Effector CD8-positive, alpha-beta T cell (primary cell): ENCODE measurements around the gene SMARCAL1.
"Not testable (repeated sequence)": the region's sequence is repeated elsewhere in the genome, so short reads cannot be mapped to it uniquely, and the experiment has no call there.

Source experiments
- DNase-seq: peaks from one replicate; lab custom pipeline; 2025; lab: John Stamatoyannopoulos, UW

SMARCAL1 gene

DNA sequence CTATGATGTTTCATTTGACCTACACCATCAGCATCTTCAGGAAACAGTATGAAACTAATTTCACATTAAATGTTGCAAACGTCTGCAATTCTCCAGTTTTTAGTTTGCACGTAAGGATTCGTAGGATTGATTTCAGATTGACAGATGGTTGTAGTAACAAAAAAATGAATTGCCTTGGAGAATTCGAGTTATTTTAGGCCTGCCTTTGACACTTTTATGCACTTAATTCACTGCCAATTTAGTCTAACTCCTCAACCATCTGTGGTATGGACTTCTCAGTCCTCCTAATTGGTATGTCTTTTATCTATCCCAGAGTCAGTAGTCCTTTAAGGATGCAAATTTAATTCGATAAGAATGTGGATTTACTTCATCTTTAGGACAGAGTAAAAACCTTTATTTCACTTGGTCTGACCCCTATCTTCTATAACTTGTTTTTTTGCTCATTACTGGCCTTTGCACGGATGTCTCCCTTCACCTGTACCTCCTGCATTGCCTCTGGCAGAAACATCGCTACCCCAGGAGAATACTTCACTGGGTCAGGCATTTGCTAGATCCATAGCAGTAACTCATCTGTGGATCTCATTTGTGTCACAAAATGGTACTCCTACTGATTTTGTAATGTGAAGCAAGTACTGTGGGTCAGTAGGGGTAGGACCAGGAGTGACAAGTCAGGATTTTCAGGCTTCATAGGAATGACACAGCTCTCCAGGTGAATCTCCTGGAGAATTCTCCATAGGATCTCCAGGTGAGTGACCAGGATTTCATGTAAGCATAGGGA, 90.3 kb downstream of the SMARCAL1 start:
- no peak for DNase-seq

DNA sequence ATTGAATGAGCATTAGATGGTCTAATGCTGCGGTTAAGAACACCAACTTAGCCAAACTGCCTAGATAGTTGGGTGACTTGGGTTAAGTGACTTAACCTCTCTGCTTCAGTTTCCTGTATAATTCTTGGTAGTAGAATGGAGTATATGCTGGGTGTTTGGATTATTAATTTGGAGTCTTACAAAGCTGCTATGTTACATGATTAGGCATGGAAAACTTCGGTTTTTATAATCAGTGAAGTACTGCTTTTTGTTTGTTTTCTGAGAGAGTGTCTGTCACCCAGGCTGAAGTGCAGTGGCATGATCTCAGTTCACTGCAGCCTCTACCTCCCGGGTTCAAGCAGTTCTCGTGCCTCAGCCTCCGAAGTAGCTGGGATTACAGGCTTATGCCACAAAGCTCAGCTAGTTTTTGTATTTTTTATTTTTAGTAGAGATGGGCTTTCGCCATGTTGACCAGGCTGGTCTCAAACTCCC, 90.9 kb downstream of the SMARCAL1 start:
- no peak for DNase-seq

DNA sequence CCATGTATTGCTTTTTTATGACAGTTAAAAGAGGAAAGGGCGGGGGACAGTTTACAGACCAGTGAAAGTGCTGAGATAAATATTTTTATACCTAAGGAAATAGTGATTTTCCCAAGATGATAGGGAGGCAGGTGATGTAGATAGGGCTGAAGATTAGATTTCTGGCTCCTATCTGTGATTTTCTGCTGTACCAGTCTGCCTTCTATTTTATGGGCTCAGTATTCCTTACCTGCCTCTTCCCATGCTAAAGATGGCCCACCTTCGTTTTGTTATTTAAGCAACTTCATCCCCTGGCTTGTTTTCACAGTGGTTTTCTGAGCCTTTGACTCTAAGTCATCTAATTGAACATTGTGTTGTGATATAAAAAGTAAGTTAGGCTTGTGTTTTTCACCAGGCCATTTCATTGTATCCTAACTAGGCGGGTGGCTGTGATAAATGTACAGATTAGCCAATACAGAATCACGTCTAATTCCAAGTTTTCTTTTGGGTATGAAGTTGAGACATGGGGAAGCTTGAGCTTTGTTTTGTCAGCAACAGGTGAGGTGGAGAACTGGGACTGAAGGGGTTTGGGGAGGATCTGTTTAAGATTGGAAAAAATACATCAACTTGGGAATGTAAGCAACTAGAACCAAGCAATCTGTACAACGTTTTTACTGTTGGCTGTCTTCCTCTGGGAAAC, 91.6 kb downstream of the SMARCAL1 start:
- no peak for DNase-seq

DNA sequence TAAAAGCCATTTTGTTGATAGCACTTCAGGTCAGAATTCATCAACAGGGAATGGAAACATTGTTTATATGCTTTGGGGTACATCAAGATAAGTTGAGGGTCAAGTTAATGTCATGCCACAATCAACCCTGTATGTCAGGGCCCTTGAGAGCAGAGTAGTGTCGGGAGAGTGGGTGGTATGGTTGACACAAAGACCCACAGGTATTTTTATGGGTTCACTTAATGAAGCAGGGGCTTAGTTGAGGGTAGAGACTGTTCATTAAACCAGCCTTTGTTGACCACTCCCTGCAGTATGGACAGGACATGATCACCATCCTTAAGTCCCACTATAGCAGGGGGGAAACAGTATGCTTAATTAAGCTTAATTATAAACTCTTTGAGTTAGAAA, 92.1 kb downstream of the SMARCAL1 start:
- DNase-seq = no peak

DNA sequence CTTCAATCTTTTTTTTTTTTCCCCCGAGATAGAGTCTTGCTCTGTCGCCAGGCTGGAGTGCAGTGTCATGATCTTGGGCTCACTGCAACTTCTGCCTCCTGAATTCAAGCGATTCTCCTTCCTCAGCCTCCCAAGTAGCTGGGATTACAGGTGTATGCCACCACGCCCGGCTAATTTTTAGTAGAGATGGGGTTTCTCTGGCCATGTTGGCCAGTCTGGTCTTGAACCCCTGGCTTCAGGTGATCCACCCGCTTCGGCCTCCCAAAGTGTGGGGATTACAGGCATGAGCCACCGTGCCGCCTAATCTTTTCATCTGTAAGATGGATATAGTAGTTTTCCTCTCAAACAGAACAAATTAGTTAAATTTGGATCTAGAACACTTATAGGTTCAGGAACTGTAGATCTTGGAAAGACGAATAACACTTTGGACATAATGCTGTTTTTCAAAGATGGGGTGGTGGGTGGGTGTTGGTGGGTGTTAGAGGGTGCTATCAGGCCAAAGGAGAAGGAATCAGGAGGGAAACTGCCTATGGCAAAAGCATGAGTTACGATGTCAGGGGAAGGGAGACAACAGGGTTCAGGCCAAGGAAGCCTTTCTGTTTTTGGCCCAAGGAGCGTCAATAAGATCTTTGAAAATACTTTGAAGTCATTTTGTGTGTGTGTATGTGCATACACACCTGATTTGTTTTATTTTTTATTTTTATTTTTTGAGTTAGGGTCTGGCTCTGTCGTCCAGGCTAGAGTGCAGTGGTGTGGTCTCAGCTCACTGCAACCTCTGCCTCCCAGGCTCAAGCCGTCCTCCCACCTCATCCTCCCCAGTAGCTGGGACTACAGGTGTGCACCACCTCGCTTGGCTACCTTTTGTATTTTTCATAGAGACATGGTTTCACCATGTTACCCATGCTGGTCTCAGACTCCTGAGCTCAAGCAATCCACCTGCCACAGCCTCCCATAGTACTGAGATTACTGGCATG, 93.1 kb downstream of the SMARCAL1 start:
- no peak for DNase-seq

DNA sequence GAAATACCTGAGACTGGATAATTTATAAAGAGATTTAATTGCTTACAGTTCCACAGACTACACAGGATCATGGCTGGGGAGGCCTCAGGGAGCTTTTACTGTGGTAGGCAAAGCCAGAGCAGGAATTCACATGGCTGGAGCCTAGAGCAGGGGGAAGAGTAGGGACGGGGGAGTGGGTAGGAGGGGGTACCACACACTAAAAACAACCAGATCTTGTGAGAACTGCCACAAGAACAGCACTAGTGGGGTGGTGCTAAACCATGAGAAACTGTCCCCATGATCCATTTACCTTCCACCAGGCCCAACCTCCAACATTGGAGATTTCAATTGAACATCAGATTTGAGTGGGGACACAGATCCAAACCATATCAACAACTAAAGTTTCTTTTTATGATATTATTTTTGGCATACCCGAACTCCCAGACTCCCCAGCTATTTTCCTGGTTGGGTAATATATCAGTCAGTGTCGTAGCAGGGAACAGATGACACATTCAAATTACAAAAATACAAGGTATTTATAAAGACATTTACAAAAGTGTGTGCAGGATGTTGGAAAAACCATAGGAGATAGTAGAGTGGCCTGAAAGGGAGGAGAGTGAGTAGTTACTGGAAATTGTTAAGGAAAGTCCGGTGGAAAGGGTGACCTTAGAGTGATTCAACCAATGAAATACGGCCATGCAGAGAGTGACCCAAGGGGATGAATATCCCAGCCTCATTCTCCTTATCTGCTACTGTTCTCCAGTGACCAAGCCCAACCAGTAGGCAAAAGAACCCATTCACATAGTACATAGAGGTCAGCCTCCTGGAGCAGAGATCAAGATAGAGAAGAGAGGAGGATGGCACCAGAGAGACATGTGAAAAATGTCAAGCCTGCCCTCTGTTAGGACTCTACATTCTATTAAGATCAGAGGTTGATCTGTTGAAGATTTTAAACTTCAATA, 95.2 kb downstream of the SMARCAL1 start:
- no peak for DNase-seq

DNA sequence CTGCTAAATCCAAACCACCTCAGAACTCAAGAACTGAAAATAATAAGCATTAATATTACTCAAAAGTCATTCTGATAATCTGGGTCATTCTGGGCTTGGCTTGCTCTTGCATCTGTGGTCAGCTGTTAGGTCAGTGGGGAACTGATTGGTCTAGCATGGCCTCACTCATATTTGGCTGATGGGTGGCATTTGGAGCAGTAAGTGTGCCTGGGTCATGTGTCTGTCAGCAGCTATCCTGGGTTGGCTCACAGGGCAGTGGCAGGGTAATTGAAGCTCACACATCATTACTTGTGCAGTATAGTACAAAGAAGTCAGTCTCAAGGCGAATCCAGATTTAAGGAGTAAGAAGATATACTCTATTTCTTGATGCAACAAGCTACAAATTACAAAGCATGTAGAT, 95.9 kb downstream of the SMARCAL1 start:
- DNase-seq = no peak

DNA sequence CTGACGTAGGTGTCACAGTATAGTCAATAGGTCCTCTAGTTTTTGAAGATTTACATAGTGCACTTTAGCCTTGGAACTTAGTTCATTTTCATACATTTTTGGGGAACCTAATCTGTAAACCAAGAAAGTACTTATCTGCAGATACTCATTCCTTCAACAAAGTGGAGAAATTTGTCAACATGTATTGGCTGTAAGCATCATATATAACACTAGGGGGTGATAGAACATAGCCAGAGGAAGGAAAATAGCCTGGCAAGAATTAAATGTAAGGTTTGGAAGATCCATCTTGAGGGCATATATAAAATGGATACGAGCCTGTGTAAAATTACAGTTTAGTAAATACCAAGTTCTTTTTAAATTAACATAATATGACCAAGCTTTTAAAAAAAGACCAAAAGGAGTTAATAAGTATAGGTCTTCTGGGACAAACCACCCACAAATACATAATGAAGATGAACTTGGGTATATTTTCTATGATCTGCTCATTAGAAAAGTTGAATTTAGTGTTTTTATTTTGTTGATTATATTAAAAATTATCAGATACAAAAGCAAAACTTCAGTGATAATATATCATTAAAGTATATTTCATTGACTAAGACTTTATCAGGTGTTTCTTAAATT, 104.6 kb downstream of the SMARCAL1 start:
- no peak for DNase-seq

DNA sequence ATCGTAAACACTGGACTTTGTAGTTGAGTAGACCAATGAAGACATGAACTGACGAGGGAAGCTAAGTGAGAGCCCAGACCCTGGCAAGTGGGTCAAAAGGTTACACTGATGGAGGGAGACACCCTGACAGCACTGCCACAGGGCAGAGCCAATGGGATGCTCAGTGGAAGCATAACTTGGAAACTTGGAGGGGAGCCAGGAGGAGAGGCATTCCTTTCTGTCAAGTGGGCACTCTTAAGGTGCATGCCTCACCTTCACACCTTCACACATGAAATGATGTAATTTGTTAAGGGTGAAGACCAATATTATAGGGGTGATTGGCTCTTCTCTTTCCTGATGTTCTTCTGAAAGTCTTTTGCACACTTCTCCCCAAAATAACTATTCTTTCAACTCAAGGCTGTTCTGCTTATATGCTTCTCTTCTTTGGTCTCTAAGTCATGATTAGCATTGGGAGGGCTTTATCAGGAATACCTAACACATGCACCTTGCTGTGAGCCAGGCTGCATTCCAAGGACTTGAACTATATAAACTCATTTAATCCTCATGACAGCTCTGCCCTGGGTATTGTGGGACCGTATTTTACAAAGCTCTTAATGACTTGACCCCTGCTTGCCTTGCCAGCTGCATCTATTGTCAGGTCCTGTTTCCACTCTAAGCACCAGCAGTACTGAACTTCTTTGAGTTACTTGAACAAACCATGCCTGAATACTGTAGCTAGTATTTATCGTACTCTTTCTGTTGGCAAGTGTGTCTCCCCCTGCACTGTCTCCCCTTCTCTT, 105.4 kb downstream of the SMARCAL1 start:
- DNase-seq = no peak

DNA sequence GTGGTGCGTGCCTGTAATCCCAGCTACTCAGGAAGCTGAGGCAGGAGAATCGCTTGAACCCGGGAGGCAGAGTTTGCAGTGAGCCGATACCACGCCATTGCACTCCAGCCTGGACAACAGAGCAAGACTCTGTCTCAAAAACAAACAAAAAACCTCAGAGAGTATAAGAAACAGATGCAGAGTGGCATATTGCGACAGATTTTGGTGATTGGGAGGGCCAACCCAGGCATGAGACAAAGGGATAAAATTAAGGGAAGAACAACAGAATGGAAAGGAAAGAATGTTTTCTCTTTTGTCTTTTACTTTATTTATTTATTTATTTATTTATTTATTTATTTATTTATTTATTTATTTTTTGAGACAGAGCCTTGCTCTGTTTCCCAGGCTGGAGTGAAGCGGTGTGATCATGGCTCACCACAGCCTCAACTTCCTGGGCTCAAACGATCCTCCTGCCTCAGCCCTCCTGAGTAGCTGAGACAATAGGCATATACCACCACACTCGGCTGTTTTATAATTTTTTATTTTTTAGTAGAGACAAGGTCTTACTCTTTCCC, 106.4 kb downstream of the SMARCAL1 start:
- not testable (repeated sequence) for DNase-seq

DNA sequence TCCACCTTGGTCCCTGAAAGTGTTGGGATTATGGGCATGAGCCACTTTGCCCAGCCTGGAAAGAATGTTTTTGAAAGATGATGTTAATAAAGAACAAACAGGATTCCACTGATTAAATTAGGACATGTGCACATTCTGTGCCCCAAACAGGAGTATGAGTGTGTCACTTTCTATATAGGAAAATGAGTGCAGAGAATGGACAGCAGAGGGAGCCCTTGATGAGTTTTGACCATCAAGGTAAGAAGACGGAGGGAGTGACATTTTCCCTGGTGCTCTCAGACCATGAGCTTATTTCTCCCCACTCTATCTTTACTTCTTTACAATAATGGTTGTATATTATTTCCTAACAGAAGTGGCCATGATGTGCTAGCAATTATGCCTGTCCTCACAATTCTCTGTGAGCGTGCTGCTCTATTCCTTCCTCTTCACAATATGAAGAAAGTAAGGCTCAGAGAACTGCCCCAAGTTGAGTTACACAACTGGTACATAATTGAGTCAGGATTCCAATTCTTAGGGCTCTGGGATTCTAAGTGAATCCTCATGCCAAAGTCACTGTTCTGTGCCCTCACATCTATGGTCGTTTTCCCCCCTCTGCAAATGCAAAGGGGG, 107.0 kb downstream of the SMARCAL1 start:
- DNase-seq = peak; percentile 18

DNA sequence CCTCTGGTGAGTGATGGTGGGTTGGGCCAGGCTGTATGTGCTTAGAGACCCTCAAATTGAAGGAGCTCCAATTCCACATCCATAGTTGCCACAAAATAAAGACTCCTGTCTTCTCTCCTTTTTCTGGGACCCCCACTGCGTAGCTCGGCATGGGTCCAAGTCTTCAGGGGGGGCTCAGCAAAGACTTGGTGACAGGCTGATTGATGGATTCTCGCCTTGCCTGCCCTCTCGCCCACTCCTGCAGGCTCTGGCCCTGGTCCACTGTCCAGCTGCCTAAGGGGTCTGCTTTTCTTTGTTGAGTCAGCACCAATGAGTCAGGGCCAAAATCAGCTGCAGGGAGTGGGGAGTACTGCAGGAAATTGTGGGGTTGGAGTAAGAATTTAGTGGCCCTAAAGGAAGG, 107.8 kb downstream of the SMARCAL1 start:
- no peak for DNase-seq

DNA sequence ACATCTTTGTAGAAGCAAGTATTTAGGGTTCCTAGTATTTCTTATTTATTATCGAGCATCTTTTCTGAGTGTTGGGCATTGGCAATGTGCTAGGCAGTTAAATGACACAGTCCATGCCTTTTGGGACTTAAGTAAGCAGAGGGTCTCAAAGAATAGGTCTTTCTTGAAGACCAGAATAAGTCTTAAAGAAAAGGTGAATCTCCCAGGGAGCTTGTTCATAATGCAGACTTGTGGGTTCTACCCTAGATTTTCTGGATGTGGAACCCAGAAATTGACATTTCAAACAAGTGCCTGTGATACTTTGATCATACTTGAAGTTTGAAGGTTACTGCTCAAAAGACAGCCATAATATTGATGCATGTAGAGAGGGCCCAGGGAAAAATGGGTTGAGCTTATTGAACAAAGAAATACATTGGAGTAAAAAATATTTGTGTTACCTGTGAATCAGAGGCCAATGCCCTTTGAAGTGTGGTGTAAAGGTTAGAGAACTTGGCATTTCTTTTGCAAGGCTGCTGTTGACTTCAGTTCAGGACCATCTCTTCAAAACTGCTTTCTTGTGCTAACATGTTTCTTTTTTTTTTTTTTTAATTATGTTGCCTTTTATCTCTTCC, 110.7 kb downstream of the SMARCAL1 start:
- DNase-seq = no peak

DNA sequence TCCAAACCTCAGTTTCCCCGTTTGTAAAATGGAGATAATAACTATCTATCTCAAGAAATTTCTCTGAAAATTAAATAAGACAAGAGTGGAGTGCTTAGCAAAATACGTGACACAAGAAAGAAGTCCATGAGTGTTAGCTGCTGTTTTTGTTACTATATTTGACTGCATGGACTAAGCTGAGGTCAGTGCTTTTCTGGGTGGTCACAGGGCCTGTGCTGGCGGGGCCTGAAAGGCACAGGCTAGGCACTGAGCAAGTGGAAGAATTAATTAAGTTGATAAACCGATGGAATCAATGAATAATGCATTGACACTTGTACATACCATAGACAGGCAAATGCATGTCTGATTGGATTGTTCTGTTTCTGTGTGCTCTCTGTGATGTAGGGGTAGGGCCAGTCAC, 113.7 kb downstream of the SMARCAL1 start:
- no peak for DNase-seq

DNA sequence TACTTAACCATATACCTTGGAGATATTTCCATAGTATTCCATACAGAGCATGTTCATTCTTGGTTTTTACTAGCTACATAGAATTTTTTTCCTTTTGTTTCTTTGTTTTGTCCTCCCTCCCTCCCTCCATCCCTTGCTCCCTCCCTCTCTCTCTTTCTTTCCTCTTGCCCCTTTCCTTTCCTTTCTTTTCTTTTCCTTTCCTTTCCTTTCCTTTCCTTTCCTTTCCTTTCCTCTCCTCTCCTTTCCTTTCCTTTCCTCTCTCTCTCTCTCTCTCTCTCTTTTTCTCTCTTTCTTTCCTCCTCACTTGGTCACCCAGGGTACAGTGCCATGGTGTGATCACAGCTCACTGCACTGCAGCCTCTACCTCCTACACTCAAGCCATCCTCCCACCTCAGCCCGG, 114.7 kb downstream of the SMARCAL1 start:
- DNase-seq = no peak

DNA sequence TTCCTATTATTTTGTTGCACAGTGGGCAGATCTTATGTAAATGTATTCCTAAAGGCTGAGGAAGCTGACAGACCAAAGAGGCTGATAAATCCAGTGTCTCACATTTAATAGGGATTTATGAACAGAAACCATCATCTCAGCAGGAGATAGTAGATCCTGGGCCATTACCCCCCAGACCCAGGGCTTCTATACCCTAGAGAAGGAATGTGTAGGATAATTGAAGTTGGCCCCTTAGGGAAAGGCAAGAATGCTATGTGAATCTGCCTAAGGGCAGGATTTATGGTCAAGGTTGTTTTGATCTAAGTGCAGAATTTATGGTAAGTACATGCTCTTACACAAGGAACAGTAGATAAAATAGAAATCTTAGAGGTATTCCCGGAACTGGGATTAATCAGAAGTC, 115.3 kb downstream of the SMARCAL1 start:
- no peak for DNase-seq

DNA sequence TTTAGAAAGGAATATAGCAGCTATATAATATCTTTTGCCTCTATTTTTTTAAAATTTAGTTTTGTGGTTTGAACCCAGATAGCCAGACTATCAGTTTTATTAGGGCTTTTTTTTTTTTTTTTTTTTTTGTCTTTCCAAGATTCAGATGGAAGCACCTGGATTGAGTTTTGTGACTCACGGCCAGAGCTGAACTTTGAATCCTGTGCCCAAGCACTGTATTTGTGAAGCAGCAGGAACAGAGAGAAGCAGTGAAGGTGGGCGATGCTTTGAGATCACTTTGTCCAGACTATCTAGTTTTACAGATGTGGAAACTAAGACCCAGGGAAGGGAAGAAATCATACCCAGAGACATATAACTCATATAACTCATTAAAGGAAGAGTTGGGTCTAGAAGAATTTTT, 120.3 kb downstream of the SMARCAL1 start:
- no peak for DNase-seq
